GM21367 (cell line): ENCODE results near the gene PPP2R2C.

Experiments
- ATAC-seq: cut with Tn5 transposase; IDR thresholded peaks from one replicate; pipeline ENCODE4 v1.9.1; 2021; ENCODE audit not compliant: unreplicated experiment

Gene PPP2R2C

DNA sequence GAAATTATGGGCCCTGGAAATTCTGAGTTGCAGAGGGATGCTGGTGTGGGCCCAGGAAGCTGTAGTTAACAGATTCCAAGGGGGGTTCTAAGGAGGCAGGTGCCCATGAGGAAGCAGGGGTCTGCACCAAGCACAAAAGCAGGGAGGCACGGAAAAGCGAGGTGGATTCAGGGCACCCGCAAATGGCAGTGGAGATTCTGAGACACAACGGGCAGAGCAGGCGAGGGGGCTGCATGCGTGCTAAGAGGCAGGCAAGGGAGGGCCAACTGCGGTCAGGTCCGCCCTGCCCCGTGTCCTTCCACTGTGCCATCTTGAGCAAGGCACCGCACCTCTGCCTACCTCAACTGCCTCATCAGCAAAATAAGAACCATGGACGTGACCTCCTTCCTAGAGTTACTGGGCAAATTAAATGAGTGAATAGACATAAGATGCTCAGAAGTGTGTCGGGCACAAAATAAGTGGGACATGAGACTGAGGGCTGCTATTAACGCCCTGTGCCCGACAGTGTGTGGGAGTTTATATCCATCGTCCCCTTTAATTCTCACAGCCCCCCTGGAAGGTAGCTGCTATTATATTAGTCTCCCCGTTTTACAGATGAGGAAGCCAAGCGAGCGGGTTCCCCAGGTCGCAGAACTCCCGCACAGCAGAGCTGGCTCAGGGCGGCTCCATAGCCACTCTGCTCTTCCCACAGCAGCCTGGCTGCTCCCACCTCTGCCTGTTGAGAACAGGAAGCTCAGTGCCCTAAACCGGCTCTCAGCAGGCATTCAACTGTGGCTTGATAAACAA, 67.6 kb downstream of the PPP2R2C start:
- ATAC-seq = no peak

DNA sequence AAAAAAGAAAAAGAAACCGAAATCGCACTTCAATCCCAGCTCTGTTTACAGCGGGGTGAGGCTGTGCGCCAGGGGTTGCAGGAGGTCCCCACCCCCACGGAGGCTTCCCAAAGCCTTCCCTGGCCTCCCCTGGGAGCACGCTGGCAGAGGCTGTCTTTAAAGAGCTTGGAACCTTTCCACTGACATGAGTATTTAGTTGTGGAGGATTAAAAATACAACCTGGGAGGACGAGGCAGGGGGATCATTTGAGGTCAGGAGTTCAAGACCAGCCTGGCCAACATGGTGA, 69.1 kb downstream of the PPP2R2C start:
- ATAC-seq = no peak

DNA sequence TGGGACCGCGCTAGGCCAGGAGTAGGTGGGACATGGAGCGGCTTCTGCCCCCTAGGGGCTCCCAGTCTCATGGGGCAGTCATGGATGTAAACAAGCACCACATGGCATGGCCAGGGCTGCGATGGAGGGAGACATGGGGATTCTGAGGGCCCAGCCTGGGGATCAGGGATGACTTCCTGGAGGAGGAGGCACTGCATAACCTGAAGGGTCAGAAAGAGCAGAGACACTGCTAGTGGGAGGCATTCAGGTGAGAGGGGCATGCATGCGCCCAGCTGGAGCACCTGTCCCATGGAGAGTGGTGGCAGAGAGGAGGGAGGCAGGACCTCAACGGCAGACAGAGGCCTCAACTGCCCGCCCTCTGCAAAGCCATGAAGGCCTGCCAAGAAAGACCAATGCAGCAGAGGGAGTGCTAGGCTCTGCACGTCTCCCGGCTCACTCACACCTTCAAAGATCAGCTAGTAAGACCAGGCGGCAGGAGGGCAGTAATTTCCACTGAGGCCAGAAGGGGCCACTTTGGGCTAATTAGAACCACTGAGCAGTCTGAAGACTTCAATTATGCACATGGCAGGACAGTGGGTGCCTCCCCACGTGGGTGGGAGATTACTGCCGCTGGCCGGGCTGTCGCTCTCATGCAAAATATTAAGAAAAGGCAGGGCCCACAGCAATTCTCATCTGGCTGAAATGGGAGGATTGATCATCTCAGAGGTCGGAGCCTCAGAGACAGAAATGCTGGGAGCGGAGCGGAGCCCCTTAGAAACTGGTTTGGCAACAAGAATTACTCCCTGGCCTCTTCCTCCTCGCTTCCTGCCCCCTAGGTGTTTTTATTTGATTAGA, 69.6 kb downstream of the PPP2R2C start:
- no peak for ATAC-seq

DNA sequence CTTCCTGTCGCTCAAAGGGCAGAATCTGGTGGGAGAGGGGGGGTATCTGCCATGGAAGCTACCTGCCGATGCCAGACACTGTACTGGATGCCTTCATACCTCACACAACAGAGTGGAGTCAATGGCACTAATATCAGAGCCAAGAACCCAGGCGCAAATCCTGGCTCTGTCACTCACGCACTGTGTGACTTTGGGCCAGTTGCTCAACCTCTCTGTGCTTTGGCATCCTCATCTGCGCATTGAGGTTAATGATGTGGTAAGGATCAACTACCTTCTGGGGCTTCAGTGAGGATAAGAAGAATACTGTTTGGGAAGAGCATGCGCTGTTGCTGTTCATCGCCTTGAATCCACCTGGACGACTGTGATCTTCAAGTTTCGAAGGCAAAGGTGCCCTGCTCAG, 70.6 kb downstream of the PPP2R2C start:
- ATAC-seq = no peak

DNA sequence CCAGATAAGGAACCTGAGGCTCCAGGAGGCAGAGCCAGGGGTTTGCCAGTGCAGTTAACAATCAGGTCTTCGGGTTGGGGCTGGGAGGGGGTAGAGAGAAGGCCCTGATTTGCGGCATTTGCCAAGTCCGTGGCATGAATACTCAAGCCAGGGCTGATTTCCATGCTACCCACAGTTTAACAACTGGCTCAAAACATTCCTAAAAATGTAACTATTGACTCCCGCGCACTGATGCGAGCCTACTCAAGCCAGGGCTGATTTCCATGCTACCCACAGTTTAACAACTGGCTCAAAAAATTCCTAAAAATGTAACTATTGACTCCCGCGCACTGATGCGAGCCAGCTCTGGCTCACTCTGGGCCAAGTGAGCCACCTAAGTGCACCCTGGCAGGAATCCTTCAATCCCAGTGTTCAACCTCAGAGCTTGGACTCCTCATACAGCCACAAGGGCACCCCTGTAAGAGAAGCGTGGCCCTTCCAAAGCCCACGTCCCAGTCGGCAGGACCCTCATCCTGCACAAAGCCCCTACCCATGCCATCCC, 75.6 kb downstream of the PPP2R2C start:
- ATAC-seq = no peak

DNA sequence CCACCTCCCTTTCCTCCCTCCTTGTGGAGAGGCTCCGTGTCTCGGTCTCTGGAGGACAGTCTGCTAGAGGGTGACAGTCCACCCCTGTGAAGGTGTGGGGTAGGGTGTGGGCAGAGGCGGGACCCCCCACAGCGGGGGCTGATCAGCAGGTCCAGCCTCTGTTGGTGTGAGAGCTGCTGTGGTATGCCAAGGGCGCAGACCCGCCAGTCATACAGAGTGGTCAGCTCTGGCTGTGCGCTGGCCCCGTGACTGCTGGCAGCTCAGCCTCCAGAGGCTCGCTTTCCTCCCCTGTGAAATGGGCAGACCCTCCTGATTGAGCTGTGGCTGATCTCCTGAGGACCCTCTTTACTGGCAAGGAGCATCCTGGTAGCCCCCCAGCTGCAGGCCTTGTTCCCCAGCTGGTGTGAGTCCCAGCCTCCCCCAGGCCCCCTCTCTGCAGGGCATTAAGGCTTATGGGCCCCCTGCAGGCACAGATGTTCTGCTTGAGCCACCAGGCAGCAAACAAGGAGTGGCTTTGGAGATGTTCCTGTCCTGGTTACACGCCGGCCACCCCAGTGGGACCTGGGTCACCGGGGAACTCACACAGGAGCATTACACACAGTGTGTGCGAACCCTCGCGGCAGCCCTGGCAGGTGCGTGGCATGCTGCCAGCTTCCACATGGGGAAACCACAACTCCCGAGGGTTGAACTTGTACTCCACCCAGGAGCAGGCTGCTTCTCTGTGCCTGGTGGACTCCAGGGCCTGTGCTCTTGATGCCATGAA, 76.8 kb downstream of the PPP2R2C start:
- ATAC-seq = no peak

DNA sequence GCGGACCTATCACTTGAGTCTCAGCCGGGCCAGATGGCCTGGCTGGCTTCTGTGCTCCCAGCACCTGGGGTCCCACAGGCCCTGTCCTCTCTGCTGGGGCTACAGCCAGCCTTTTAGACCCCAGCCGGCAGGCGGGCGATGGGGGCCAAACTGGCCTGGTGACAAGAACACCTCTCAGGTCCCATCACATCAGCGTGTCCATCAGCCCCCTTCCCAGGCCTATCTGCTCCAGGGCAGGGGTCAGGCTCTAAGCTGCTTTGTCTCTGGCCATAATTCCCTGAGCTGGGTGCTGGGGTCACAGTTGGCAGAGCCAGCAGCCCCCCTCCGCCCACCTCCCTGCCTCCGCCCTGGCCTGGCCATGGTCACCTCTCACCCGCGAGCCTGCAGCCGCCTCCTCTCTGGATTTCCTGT, 77.7 kb downstream of the PPP2R2C start:
- ATAC-seq = no peak

DNA sequence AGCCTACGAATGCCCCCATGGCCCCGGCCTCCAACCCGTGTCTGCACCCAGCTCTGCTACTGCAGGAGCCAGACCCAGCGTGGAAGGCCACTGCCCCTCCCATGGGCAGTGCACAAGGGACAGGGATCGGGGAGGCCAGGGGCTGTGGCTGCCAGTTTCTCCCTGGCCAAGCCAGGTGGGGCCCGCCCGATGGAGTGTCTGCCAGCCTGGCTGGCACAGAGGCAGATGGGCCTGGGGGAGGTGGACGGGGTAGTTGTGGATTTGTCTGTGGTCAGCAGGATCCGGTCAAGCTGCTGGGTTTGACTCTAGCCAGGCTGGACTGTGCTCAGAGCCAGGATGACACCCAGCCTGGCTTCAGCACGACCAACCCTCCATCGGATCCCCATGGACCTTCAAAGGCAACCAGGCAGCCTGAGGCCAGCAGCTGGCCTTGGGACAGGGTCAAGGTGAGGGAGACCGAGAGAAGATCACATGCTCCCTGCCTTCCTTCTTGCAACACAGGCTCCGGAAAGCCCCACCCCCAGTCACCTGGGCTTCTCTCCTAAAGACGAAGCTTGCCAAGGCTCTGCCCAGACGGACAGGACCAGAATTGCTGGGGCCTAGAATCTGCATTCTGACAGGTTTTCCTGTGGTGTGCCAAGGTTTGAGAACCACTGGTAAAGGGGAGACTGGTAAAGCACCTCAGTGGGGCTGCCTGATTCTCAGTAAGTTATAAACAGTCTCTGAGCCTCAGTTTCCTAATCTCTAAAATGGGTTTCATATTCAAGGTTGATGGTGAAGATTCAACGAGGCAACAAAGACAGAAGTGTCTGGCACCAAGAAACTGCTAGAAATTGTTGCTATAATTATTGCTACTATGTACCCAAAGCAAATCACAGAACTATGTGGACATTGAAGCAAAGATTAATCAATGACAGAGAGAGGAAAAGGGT, 78.6 kb downstream of the PPP2R2C start:
- ATAC-seq = no peak

DNA sequence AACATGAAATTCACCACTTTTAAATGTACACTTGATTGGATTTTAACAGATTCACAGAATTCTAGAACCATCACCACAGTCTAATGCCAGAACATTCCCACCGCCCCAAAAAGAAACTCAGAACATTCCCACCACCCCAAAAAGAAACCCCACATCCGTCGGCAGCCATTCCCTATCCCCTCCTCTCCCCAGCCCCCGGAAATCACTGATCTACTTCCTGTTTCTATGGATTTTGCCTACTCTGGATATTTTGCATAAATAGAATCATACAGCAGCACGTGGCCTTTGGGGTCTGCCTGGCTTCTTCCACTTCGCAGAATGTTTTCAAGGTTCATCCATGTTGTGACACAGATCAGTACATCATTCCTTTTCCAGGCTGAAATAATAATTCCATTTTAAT, 79.3 kb downstream of the PPP2R2C start:
- no peak for ATAC-seq

DNA sequence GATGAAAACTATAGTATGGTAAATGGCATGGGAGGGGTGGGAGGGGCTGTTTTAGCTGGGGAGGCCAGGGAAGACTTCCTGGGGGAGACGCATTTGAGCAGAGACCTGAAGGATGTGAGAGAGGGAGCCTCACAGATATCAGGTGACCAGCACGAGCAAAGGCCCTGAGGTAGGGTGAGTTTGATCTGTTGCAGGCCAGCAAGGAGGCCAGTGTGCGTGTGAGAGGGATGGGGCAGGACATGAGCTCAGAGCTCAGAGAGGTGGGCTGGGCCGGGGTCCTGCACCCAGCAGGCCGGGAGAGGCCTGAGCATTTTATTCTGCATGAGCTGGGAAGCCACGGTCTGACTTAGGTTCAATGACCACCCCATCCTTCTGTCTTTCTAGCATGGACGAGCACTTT, 80.0 kb downstream of the PPP2R2C start:
- ATAC-seq = no peak

DNA sequence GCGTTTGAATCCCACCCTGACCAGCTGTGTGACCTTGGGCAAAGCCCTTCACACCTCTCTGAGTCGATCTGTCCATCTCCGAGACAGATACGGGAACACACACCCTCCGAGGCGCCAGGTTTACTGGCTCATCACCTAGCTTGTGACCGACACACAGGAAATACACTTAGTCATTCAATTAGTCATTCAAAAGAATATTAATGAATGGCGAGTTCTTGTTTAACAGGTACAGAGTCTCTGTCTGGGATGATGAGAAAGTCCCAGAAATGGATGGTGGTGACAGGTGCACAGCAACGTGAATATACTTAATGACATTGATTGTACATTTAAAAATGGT, 80.6 kb downstream of the PPP2R2C start:
- no peak for ATAC-seq

DNA sequence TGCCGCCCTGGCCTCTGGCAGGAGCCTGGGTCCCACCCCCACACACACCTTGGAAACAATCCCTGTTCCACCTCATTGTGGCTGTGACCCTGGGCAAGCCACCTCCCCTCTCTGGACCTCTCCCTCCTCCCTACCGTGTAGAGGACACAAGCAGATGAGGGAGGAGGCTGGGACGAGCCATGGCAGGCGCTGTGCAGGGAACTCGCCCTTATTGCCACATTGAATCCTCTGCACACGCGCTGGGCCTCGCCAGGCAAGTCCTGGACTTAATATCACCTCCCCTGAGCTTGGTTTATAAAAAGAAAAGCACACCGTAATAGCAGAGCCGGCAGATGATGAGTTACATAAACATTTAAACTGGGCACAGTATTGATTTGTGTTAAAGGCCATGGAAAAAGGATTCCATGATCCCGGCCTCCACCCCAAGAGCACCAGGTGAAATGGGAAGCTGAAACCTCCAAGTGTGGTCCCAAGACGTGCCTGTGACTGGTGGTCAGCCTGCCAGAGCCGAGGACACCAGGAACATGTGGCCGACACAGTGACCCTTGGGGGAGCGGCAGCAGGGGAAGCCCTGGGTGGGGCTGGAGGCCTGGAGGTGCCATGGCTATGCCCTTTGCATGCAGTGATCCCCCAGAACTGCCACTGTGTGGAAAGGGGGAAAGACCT, 81.1 kb downstream of the PPP2R2C start:
- ATAC-seq = no peak

DNA sequence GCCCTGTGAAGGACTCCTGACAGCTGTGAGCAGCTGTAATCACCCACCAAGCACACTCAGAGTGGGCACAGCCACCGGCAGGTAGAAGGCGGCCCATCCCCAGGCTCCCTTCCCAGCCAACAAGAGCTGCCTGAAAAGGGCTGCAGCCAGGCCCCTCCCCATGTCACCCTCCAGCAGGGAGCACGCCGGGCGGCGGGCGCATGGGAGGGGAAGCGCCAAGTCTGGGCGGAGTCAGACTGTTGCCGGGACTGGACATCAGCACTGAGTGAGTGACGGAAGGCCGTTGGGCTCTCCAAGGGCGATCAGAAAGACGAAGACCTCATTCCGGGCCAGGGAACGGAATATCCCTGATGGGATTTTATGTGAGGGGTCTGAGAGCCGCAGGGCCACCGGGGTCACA, 82.1 kb downstream of the PPP2R2C start:
- ATAC-seq = no peak

DNA sequence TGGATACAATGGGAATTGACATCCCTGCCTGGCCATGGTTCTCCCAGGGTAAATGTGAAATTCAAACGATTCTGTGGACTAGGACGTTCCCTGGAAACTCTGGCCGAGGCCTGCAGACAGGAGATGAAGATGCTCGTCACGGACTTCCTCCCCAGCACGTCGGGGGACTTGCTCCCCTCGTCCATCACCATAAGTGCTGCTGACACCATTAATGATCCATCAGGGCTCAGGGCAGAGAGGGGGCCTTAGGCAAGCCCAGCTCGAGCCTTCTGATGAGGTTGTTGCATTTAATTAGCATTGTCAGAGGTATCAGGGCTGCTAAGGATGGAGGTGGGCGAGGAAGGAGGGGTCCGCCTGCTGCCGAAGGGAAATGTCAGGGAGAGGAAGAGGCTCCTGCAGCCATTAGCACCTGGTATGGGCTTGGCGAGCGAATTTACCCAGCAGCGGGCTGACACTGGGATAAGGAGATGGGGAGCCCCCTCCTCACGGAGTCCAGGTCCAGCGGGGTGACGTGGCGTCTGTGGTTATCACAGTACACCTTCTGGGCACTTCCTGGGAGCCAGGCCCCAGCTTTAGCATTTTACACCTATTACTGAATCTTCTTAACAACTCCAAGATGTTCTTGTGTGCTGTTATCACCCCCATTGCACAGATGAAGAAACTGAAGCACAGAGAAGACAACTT, 83.1 kb downstream of the PPP2R2C start:
- ATAC-seq = no peak

DNA sequence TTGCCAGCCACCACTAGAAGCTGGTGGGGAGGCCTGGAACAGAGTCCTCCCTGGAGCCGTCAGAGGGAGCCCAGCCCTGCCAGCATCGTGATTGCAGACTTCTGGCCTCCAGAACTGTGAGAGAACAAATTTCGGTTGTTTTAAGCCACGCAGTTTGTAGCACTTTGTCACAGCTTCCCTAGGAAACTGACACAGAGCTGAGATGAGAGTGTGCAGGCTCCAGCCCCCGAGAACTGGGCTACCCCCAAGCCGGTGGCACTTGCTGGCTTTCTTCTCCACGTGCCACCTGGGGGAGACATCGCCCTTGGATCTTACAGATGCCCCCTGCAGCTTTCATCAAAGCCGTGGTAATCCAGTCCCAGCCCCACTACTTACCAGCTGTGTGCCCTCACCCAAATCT, 83.7 kb downstream of the PPP2R2C start:
- ATAC-seq = no peak

DNA sequence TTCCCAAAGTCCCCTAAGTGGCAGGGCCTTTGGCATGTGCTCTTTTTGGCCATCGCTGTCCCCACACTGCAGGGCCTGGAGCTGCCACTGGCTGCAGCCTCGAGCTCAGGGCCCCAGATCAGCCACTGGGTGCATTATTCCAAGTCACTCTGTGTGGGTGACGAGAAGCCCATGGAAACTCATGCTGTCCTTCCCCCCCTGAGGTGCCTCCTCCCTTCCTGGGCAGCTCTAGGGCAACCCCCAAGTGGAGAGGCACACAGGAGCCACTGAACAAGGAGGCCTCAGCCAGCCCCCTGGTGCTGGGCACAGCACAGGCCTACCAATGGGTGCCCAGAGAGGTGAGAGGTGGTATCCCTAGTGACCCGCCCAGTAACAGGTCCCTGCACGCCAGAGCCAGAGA, 84.5 kb downstream of the PPP2R2C start:
- ATAC-seq = no peak

DNA sequence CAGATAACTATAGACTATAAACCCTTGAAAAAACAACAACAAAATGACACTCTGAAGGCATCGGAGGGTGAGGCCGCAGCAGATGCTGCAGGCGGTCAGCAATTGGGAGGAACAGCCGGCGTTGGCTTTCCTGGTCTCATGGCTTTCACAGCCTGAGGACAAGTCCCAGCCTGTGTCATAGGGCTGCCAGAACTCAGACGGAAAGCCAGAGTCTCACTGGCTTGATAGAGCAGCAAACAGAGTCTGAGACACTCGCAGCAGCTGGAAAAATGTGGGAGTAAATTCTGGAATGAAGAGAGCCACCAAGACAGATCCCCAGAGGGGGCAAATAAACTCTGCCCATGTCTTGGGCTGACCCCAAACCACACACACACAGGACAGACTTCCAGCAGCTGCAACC, 86.3 kb downstream of the PPP2R2C start:
- no peak for ATAC-seq

DNA sequence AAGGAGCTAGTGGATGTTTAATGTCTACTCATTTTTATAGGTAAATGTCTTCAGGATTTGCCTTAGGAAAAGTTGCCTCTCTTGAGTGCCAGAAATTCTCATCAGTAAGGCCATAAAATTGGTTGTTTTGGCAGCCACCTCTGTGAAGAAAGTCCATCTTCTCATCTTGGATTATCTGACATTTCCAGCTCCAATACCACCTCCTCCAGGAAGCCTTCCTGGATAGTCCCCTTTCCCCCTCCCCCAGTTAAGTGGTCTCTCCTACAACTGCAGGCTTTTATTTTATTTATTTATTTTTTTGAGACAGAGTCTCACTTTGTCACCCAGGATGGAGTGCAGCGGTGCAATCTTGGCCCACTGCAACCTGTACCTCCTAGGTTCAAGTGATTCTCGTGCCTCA, 87.1 kb downstream of the PPP2R2C start:
- no peak for ATAC-seq

DNA sequence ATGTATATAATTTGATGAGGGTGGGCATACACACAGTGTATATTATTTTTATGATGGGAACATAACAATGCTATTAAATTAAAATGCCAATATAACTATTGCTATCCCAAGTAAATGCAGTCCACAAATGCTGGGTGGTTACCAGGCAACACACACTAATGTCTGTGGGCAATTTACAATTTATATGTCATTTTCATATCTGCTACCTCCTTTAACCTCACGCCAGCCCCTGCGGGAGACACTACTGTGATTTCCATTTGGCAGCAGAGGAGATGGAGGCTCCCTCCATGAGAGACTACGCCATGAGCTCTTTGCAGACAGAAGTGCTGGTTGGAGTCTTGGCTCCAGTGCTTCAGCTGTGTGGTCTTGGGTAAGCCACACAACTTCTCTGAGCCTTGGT, 87.9 kb downstream of the PPP2R2C start:
- no peak for ATAC-seq

DNA sequence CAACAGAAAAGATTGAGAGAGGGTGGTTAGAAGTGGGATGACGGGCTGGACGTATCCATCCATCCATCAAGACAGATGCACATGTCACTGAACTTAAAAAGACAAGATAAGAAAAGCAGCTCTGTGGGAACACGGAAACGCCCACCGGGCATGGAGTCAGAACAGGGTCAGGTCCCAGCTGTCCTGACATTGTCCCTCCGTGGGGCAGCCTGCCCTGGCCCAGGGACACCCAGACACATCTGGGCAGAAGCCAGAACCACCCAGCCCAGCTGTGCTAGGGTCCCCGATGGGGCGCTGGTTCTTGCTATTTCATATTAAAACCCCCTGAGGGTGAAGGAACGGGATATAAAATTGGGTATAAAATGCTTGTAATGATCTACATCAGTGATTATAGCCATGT, 88.5 kb downstream of the PPP2R2C start:
- no peak for ATAC-seq
